ENCODE measurements around the gene MTUS2.
"Not testable (repeated sequence)": the region's sequence is repeated elsewhere in the genome, so short reads cannot be mapped to it uniquely, and the experiment has no call there.

The MTUS2 gene

DNA sequence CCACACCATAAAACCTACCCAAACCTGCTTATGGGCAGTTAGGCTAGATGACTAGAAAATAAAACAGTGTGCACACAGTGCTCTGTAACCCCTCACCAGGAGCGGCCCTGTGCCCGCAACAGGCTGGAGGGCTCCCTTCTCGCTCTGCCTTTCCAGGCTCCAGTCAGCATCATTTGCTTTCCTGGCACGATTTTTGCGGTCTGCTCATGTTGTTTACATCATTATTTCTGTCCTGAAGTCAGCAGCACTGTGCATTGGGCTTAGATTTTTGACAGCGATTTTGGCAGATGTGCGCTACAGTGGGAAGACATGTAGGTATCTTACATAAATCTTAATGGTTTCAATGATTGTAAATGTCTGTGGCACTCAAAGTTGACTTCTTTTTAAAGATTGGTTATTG lies 344.0 kb downstream of the MTUS2 start:
- DNase-seq (ENCODE audit: low read depth): no peak

DNA sequence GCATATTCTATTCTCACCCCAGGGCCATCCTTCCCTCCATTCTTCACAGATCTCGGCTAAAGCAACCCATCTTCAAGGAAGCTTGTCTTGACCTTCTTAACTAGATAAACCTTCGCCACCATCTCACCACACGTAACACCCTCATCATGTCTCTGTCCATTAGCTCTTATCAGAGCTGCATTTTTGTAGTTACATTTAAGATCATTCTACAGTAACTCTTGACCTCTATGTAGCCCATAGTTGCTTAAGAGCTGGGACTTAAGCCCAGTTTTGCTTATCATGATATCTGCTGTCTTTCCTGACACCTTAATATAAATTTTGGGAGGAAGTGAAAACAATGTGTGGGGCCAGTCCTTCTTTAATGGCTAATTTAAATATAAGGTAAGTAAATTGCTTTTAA lies 345.1 kb downstream of the MTUS2 start:
- DNase-seq (ENCODE audit: low read depth): no peak

DNA sequence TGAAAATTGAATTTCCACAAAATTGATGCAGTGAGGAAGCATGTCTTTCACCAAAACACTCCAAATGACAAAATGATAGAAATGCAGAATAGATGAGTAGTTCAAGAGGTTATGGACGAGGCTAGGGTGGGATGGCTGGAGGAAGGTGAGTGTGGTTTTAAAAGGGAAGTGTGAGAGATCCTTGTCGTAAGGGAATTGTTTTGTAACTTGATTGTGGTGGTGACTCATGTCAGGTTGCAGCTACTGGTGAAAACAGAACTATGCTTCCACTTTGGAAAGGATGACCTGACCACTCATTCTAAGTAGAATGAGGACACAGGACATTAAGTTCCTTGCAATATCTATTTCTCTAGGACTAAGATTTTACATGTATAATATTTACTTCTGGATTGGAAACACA lies 345.7 kb downstream of the MTUS2 start:
- DNase-seq (ENCODE audit: low read depth): peak; percentile 79

DNA sequence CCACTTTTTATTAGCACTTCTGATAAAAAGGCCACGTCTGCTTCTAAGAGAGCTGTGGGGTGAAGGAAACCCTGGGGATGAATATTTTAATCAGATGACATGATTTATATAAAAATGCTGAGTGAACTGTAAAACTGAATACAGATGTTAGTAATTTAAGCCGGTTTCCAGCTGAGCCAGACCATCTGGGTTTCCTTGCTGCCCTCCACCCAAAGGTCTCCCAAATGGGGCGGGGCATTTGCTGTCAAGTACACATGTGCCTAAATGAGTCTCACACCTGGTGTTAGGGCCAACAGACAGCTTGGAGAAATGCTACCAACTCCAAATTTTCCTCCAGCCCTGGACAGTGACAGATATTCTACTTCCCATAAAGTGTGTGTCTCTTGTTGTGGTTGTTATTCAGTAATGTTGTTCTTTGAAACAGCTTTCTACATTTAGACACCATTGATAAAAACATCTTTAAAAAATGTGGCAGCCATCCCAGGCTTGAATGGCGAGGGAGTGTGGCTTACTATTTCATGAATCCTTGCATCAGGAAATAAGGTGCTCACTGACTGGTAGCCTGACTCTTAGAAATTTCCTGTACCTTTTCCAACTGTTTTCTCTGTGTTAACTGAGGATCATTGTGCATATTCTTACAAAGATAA lies 350.4 kb downstream of the MTUS2 start:
- DNase-seq (ENCODE audit: low read depth): no peak

DNA sequence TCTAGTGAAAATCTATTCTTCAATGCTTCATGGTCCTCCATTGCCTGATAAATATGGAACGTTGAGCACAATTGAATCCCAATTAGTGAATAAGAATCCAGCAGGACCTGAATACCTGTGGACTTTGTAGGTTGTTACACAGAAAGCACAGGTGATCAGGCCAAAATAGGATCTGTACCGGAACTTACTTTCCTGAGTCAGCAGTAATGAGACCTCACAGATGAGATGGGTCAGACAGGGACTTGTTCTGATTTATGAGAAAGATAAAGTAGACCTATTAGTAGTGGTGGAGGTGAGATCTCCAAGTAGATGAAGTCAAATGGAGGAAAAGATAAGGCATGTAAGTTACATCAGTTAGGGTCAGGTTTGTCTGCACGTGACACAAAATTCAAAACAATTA lies 351.1 kb downstream of the MTUS2 start:
- DNase-seq (ENCODE audit: low read depth): no peak

DNA sequence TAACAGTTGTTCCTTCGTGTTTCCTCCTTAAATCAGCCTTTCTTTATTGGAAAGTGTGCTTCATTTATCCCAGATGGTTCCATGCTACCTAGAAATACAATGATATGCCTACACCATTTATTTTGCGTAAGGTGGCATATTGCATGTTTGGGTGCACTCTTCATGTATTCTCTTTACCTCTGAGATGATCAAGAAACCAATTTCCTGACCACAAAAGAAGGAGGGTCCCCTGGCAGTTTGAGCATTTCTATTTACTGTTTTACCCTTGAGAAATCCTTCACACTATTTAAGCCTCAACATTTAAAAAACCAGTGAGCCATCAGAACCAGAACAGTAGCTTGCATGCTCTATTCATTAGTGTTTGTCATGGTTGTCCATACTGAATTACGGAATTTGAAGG lies 354.0 kb downstream of the MTUS2 start:
- no peak for DNase-seq (ENCODE audit: low read depth)

DNA sequence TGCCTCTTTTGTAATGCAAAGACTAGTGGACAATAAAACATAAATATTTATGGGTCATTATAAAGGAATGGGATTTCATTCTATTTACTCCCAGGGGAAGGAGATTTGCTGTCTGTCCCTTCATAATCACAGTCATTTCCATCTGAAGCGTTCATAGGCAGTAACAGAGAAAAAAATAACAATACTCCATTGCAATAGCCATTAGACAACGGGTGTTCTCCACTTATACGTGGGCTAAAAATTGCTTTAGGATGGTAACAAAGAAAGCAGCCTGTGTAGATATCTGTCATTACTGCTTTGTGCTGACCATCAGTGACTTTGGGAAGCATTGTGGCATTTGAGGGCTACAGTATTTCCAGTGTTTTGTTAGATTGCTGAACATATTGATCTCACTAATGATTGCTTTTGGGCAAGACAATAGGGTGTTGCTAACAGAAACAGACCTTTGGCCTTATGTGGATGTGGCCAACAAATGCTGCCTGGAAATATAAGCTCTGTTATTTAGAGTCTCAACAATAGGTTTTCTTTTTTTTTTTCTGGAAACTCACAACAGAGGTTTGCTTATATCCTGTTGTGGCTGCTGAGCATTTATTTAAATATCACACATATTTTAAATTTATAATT lies 355.2 kb downstream of the MTUS2 start:
- no peak for DNase-seq (ENCODE audit: low read depth)

DNA sequence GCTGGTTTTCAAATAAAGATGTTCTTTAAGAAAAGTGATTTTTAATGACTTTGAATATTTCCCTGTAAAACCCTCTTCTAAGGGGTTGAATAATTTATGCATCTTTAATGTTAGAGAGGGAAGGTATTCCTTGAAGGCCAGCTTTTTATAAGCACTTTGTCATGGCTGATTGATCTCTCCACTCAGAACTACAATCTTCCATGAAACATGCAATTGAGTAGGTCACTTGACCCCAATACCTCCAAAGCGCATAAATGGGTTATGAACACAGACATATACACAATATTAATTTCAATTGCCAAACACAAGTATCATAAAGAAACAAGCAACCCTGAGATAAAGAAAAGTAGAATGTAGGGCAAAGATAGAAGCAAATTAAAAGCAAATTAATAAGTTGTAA lies 359.9 kb downstream of the MTUS2 start:
- no peak for DNase-seq (ENCODE audit: low read depth)

DNA sequence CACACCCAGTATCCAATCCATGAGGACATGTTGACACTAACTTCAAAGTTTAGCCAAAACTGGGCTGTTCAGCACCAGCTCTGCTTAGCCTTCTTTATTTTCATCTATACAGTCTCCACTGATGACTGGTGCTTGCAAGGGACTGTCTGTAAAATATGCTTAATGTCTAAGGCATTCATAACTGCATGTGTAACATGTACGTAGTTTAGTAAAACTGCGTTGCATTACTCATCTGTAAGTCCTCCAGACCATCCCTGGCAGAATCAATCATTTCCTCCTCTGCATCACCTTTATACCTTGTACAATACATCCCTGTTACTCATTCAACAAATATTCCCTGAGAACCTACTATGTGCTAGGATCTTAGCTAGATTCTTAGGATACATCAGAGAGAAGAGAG lies 362.1 kb downstream of the MTUS2 start:
- peak; percentile 80 for DNase-seq (ENCODE audit: low read depth)

DNA sequence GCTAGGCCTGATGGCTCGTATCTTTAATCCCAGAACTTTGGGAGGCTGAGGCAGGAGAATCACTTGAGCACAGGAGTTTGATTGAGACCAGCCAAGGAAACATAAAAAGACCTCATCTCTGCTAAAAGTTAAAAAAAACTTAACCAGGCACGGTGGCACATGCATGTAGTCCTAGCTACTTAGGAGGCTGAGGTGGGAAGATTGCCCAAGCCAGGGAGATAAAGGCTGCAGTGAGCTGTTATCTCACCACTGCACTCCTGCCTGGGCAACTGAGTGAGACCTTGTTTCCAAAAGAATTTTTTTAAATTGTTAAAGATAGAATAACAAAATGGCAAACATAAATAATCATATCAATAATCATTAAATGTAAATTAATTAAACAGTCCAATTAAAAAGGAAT lies 365.8 kb downstream of the MTUS2 start:
- DNase-seq (ENCODE audit: low read depth): no peak

DNA sequence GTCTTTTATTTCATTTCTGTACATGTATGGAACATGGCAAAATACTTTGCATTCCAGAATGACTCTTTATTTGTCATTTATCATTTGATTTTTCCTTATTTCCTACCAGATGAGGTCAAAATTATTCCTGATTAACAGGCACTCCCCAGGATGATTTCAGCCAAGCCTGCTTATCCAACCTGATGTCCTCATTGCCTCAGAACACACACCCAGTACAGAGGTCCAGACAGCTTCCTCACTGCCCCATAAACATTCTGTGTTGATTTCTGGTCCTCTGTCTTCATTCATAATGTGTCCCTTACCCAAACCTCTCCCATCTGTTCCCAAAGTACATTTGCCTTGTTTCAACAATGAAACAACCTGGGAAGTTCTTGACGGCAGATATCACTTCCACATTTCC lies 367.4 kb downstream of the MTUS2 start:
- DNase-seq (ENCODE audit: low read depth): no peak

DNA sequence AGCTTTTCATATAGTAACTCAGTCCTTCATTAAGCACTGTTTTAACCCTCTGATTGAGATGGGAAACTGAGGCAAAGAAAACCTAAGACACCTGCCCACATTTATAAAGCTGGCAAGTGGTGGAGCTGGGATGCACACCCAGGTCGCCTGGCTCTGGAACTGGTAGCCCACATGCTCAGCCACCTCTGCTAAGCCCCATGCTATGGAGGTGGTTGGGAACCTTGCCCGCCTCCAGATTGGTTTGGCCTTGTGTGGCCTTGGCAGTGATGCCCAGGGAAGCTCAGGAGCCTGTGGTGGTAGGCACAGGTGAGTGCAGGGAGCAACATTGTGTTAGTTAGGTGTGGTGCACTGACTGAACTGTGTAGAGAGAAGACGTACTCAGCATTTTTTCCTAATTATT lies 370.2 kb downstream of the MTUS2 start:
- DNase-seq (ENCODE audit: low read depth): no peak

DNA sequence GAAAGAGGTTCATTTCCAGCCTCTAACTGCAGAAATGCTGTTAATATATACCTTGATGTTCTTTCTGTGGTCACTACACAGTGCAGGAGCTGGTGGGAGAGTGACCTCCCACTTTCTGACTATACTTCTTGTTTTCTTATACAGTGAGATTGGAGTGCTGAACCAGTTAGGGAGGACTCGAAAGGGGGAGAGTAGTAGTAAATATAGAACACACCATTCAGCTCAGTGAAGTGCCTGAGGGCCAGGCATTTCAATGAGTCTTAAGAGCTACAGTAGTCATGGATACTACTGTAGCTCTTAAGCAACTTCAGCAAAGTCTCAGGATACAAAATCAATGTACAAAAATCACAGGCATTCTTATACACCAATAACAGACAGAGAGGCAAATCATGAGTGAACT lies 372.9 kb downstream of the MTUS2 start:
- no peak for DNase-seq (ENCODE audit: low read depth)

DNA sequence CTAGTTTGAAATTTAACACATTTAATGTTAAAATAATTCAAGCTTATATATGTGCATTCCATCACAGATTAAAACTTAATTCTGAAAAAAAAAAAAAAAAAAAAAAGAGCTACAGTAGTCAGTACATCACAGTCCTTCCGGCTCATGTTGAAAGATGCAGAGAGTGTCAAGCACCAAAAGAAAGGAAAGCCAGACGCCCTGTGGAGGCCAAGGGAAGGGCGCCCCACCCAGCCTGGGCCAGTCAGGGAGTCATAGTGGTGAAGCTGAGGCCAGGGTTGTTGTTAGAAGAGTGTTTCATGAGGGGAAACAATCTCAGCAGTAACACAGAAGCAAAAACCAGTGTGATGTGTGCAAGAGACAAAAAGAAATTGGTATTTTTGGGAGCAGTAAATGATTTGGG lies 375.3 kb downstream of the MTUS2 start:
- DNase-seq (ENCODE audit: low read depth): peak; percentile 7

DNA sequence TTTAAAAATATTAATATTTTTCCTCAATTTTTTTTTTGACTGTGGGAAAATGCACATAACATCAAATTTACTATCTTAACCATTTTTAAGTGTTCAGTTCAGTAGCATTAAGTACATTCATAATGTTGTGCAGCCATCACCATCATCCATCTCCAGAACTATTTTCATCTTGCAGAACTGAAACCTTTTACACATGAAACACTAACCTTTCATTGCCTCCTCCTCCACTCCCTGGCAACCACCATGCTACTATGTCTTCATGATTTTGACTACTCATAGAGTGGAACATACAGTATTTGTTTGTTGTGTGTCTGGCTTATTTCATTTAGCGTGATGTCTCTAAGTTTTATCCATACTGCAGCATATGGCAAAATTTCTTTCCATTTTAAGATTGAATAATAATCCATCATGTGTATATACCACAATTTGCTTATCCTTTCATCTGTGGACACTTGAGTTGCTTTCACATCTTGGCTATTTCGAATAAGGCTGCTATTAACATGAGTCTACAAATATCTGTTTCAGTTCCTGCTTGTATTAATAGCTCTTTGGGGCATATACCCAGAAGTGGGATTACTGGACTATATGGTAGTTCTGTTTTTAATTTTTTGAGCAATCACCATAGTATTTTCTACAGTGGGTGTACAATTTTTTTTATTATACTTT lies 376.4 kb downstream of the MTUS2 start:
- DNase-seq (ENCODE audit: low read depth): no peak

DNA sequence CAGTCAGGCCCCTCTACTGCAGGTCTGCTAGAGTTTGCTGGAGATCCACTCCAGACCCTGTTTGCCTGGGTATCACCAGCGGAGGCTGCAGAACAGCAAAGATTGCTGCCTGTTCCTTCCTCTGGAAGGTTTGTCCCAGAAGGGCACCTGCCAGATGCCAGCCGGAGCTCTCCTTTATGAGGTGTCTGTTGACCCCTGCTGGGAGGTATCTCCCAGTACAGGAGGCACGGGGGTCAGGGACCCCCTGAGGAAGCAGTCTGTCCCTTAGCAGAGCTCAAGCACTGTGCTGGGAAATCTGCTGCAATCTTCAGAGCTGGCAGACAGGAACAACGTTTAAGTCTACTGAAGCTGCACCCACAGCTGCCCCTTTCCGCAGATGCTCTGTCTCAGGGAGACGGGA lies 382.6 kb downstream of the MTUS2 start:
- not testable (repeated sequence) for DNase-seq (ENCODE audit: low read depth)

DNA sequence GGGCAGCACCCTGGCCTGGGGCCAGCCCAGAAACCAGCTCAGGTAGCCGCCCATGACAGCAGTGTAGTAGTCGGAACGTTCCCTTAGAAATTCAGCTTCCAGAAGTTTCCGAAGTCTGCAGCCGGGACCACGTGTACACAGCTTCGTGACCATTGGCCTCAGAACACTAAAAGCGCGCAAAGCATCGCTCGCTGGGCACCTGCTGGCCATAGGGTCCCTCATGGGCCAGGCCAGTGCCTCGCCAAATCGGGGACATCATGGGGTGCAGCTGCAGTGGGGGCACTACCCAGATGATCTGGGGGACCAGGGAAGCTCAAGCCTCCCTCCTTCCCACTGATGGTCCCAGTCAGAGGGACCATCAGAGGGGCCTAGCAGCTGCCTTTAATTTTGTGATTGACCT lies 384.5 kb downstream of the MTUS2 start:
- no peak for DNase-seq (ENCODE audit: low read depth)

DNA sequence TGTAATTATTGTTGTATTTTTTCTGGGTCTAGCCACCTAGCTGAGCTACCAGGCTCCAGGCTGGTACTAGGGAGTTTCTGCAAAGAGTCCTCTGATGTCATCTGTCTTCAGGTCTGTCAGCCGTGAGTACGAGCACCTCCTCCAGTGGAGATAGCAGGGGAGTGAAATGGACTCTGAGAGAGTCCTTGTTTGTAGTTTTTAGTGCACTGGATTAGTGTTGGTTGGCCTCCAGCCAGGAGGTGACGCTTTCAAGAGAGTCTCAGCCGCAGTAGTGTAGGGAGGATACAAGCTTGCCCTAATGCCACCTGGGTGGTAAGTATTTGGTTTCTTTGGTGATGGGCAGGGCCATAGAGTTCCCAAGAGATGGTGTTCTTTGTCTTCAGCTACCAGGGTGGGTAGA lies 390.5 kb downstream of the MTUS2 start:
- DNase-seq (ENCODE audit: low read depth): no peak

DNA sequence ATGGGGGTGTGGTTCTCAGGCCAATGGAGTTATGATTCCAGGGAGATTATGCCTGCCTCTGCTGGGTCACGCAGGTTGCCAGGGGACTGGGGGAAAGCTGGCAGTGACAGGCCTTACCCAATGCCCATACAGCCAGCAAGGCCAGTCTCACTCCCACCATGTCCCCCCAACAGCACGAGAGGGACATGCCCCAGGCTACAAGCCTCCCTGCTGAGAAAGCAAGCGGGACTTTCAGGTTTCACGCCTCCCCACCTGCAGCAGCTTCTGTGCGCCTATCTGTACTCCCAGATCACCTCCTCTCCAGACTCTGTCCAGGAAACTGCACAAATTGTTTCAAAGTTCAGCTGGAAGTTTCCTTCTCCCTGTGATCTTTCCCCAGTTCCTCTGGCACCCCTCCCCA lies 391.0 kb downstream of the MTUS2 start:
- not testable (repeated sequence) for DNase-seq (ENCODE audit: low read depth)

DNA sequence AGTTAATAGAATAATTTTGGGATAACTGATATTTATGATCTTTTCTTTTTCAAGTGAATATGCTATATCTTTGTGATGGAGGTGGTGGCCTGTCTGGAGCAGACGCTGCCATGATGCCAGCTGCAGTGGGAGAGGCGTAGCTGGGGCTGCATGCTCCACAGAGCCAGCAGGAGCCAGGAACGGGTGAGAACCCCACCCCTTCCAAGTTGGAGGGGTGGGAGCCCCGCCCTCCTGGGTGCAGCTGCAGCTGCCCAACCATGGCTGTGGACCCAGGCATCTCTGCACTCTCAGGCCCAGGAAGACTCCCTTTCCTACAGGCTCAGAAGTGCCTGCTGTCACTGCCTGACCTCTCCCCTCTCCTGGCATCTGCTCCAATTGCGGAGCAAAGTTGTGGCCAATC lies 402.3 kb downstream of the MTUS2 start:
- DNase-seq (ENCODE audit: low read depth): no peak

DNA sequence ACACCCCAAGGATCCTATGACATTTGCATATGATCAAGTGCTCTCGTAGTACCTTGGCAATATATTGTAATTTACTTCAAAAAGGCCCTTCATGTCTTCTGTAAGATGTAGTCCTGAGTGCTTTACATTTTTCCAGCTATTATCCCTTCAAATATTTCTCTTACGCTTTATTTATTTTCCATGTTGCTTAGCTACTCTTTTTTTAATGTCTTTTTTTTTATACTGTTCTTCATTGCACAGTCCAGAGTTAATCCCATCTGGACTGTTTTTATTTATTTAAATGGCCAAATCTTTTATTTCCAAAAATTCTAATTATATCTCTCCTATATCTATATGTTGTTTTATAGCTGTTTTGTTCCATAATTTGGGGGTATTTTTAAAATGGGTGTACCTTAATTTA lies 404.1 kb downstream of the MTUS2 start:
- no peak for DNase-seq (ENCODE audit: low read depth)

DNA sequence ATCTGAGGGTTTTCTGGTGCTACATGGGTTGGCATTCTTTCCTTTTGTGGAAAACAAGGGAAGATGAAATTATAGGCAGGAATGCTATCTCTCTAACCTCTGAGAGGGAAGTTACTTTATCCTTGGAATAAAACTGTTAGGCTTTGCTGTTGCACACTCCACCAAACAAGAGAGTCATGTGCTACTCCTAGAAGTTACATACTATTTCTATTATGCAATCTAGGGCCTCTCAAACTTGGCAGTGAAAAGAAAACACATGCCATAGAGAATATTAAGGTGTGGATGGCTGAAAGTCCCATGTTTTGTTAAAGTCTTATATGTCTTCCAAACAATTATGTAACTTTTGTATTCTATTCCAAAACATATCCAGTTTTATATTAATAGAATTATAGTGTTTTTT lies 407.4 kb downstream of the MTUS2 start:
- DNase-seq (ENCODE audit: low read depth): no peak

DNA sequence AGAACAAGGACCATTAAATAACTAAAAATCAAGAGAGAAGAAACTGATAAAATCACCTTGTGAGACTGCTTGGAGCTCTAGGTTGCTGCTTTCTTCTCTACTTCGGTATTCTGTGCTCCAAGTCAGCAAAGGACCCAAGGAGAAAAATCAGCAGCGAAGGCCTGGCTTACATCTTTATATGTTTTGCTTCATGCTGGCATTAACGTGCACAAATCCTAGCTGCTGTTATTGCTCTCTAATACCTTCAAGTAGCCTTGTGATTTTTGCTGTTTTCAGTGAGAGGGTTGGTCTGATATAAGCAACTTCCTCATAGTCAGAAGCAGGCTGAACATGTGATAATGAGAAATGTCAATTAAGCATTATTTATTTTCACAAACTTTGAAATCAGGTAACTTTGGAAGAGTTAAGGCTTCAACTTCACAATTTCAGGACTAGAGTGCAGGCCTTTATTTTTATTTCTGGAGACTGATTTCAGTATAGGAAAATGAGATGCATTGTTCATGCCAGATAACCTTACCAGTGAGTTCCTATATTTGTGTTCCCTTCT lies 410.2 kb downstream of the MTUS2 start:
- DNase-seq (ENCODE audit: low read depth): no peak

All from ELR (cell line).